GM10248 (cell line): ENCODE results near the gene GPR137C.

Experiments
- CTCF ChIA-PET: fragments of 300-600 bp; sonication (Branson Sonifier 250); formaldehyde crosslinking; extraction: SDS; loops from one replicate; lab custom pipeline; 2021; ENCODE audit warnings: antibody characterized with exemption; lab: Yijun Ruan, JAX
- POLR2A ChIA-PET: fragments of 350-650 bp; sonication (Branson Sonifier 250); formaldehyde crosslinking; extraction: SDS; loops from one replicate; lab custom pipeline; 2020; ENCODE audit warnings: antibody characterized with exemption; lab: Yijun Ruan, JAX
- DNase-seq: peaks from one replicate; pipeline ENCODE4 v3.0.0; 2012; ENCODE audit errors: extremely low spot score
- CTCF ChIP-seq: IDR thresholded peaks from 2 replicates; pipeline ENCODE4 v1.5.1; 2012; ENCODE audit warnings: mild to moderate bottlenecking, low read depth; ENCODE audit errors: extremely low read depth, missing control alignments, control extremely low read depth

Gene GPR137C

GRCh38 chr14:52547027-52547426 is 5.6 kb upstream of the GPR137C start:
- TF ChIP-seq CTCF, result no peak
- DNase-seq, result no peak
- ChIA-PET POLR2A (no interaction called here), CTCF (interaction anchor here (1.0 kb wide), 1 partner anchor 11 kb away, joined by 3 read pairs; no protein-coding TSS in a partner anchor)

GRCh38 chr14:52547526-52547925 is 5.1 kb upstream of the GPR137C start:
- no peak for TF ChIP-seq CTCF
- CTCF ChIA-PET, result no interaction called here
- no peak for DNase-seq
- POLR2A ChIA-PET, result no interaction called here

GRCh38 chr14:52550661-52551060 is 2.0 kb upstream of the GPR137C start:
- POLR2A ChIA-PET, result no interaction called here
- CTCF ChIA-PET, result interaction anchor here (0.7 to 0.8 kb wide), 2 partner anchors 9 to 10 kb away, joined by 3 read pairs; no protein-coding TSS in a partner anchor
- no peak for DNase-seq
- no peak for TF ChIP-seq CTCF

- CTCF ChIA-PET, result interaction anchor here (0.7 to 1.9 kb wide), 4 partner anchors 8 to 13 kb away, joined by 3 to 8 read pairs (median 4); no protein-coding TSS in a partner anchor
- no peak for DNase-seq
- no peak for TF ChIP-seq CTCF
- POLR2A ChIA-PET, result interaction anchor here (0.7 kb wide), 1 partner anchor 104 kb away, joined by 3 read pairs; no protein-coding TSS in a partner anchor
These were observed 1.4 kb upstream of the GPR137C start for GRCh38 chr14:52551205-52551604.

GRCh38 chr14:52551696-52552062 is 957 bp upstream of the GPR137C start:
- ChIA-PET POLR2A (interaction anchor here (0.7 to 1.0 kb wide), 3 partner anchors 105 to 178 kb away, joined by 3 to 6 read pairs (median 3); partner anchors contain the start of gene STYX), CTCF (interaction anchor here (0.8 to 1.9 kb wide), 7 partner anchors 8 to 191 kb away, joined by 3 to 8 read pairs (median 4); no protein-coding TSS in a partner anchor)
- peak; percentile 10 for DNase-seq
- TF ChIP-seq CTCF, result peak; percentile 40

GRCh38 chr14:52553002-52553670 is 500 bp downstream of the GPR137C start:
- ChIA-PET CTCF (interaction anchor here (1.0 to 1.9 kb wide), 5 partner anchors 9 to 253 kb away, joined by 3 to 8 read pairs (median 4); no protein-coding TSS in a partner anchor), POLR2A (interaction anchor here (0.6 to 1.0 kb wide), 3 partner anchors 27 to 177 kb away, joined by 3 to 6 read pairs (median 4); partner anchors contain the start of gene STYX)
- no peak for TF ChIP-seq CTCF
- peak; percentile 47 for DNase-seq
